Adipose tissue (tissue), 3 donors: Measurements from ENCODE around the gene MAML1. TPM values are rescaled to one million over a fixed set of nuclear protein-coding genes. Genes with fewer than 3 reads are reported as not detected.
"Not testable (repeated sequence)": the region's sequence is repeated elsewhere in the genome, so short reads cannot be mapped to it uniquely, and the experiment has no call there.

ENCODE experiments used
- H3K27ac ChIP-seq: one replicate; pipeline ENCODE4 v1.5.1; 2013; ENCODE audit warnings: low read depth, low read length
- WGBS, 3 donors: extraction: QIAGEN DNeasy Blood & Tissue Kit; methylation state at CpG; one replicate each; pipeline ENCODE4 v1.1.7; 2013; 5-methylcytosine and 5-hydroxymethylcytosine counted together
- polyA plus RNA-seq, 3 donors: library from polyadenylated mRNA; stranded (reverse); fragments of 200-250 nt; gene quantifications; one replicate each; pipeline ENCODE4 v1.2.3, GENCODE V29; 2013
- donor health status: healthy with polysubstance abuse.
- donor health status: Bipolar disorder and iron deficiency.
- donor health status: healthy.

MAML1 gene, protein sequence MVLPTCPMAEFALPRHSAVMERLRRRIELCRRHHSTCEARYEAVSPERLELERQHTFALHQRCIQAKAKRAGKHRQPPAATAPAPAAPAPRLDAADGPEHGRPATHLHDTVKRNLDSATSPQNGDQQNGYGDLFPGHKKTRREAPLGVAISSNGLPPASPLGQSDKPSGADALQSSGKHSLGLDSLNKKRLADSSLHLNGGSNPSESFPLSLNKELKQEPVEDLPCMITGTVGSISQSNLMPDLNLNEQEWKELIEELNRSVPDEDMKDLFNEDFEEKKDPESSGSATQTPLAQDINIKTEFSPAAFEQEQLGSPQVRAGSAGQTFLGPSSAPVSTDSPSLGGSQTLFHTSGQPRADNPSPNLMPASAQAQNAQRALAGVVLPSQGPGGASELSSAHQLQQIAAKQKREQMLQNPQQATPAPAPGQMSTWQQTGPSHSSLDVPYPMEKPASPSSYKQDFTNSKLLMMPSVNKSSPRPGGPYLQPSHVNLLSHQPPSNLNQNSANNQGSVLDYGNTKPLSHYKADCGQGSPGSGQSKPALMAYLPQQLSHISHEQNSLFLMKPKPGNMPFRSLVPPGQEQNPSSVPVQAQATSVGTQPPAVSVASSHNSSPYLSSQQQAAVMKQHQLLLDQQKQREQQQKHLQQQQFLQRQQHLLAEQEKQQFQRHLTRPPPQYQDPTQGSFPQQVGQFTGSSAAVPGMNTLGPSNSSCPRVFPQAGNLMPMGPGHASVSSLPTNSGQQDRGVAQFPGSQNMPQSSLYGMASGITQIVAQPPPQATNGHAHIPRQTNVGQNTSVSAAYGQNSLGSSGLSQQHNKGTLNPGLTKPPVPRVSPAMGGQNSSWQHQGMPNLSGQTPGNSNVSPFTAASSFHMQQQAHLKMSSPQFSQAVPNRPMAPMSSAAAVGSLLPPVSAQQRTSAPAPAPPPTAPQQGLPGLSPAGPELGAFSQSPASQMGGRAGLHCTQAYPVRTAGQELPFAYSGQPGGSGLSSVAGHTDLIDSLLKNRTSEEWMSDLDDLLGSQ
- 10 to 100 TPM in 2 of 3 donors, 1 to 10 TPM in 1; 8.9 to 12.9 (median 10.0) TPM for polyA plus RNA-seq

GRCh38 chr5:179732412-179732917 lies at the start of gene MAML1:
MAML1 (plus strand) TSS chr5:179732822; CDS start chr5:179733113, 291 bp downstream.
- WGBS, 3 donors = 0 to 1% (median 1%) methylated on average over 41 of the region's 41 CpGs
- peak within 1 kb of the TSS; percentile 86 for H3K27ac ChIP-seq

DNA sequence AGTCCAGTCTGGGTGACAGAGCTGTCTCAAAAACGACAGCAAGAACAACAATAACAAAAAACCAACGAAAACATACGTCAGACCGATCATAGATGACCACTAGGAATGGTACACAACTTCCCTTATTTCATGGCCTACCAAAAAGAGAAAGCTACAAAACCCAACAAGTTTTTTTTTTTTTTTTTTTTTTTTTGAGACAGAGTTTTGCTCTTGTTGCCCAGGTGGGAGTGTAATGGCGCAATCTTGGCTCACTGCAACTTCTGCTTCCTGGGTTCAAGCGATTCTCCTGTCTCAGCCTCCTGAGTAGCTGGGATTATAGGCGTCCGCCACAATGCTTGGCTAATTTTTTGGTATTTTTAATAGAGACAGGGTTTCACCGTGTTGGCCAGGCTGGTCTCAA lies 43.4 kb upstream of the MAML1 start:
- H3K27ac ChIP-seq = not testable (repeated sequence)
- 75 to 84% (median 82%) methylated on average over 9 of the region's 9 CpGs for WGBS, 3 donors

- H3K27ac ChIP-seq = no peak overlapping the region
- 67 to 93% (median 81%) methylated on average over 6 of the region's 6 CpGs for WGBS, 3 donors
Observed at GRCh38 chr5:179694561-179694960, 38.1 kb upstream of the MAML1 start.

DNA sequence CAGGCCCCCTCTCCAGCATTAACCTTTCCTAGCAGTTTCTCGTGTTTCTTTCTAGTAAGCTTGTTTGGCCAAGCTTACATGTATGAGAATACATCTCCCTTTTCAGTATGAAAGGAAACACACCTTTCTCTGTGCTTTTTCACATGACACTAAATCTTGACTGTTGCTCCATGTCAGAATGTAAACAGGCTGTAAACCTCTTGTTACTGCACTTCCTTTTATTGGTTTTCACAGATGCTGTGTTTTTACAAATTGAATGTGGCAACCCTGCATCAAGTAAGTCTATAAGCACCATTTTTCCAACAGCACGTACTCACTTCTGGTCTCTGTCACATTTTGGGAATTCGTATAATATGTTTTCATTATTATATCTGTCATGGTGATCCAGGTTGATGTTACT lies 36.0 kb upstream of the MAML1 start:
- H3K27ac ChIP-seq = no peak overlapping the region

DNA sequence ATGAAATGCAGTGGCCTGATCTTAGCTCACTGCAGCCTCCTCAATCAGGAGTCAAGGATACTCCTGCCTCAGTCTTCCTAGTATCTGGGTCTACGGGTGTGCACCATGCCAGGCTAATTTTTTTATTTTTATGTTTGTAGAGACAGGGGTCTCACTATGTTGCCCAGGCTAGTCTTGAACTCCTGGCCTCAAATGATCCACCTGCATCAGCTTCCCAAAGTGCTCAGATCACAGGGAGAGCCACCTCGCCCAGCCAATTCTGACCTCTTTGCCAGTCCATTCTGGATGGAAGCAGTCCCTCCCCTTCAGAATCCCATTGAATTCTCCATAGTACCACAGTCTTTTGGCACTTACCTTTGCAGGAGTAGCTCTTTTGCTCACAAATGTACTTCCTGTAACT lies 35.5 kb upstream of the MAML1 start:
- 94 to 99% (median 98%) methylated on average over 2 of the region's 2 CpGs for WGBS, 3 donors
- no peak overlapping the region for H3K27ac ChIP-seq

More for the DNA sequence above, 36.0 kb upstream of the MAML1 start:
- whole genome bisulfite sequencing, 3 donors = 70 to 90% (median 80%) methylated on average over 3 of the region's 3 CpGs

GRCh38 chr5:179697543-179697942 lies 35.1 kb upstream of the MAML1 start:
- WGBS, 3 donors = 96 to 97% (median 96%) methylated on average over 15 of the region's 15 CpGs
- H3K27ac ChIP-seq = peak overlapping the region; percentile 76

- H3K27ac ChIP-seq = peak overlapping the region; percentile 76
- 1% methylated on average over 71 to 72 of the region's 72 CpGs for WGBS, 3 donors
Observed at GRCh38 chr5:179697993-179698934, 34.4 kb upstream of the MAML1 start.

GRCh38 chr5:179698935-179699615 lies 33.5 kb upstream of the MAML1 start, which contains the start of gene CANX:
CANX (plus strand) TSS chr5:179698967; CDS start chr5:179705682, 6,715 bp downstream.
- WGBS, 3 donors = 0% methylated on average over 46 to 58 of the region's 58 CpGs
- H3K27ac ChIP-seq = peak within 1 kb of the TSS; percentile 76

- H3K27ac ChIP-seq = no peak overlapping the region
- 0 to 2% (median 1%) methylated on average over 19 of the region's 19 CpGs for WGBS, 3 donors
Observed at GRCh38 chr5:179699616-179700237, 32.9 kb upstream of the MAML1 start.

- no peak overlapping the region for H3K27ac ChIP-seq
- 28 to 40% (median 29%) methylated on average over 7 of the region's 7 CpGs for WGBS, 3 donors
Observed at GRCh38 chr5:179700401-179700918, 32.2 kb upstream of the MAML1 start.

- H3K27ac ChIP-seq = no peak overlapping the region
- WGBS, 3 donors = 75 to 91% (median 78%) methylated on average over 1 of the region's 1 CpG
Observed at GRCh38 chr5:179716286-179716685, 16.3 kb upstream of the MAML1 start.

- no peak overlapping the region for H3K27ac ChIP-seq
- 84 to 92% (median 91%) methylated on average over 2 of the region's 2 CpGs for WGBS, 3 donors
Observed at GRCh38 chr5:179720222-179720621, 12.4 kb upstream of the MAML1 start.

DNA sequence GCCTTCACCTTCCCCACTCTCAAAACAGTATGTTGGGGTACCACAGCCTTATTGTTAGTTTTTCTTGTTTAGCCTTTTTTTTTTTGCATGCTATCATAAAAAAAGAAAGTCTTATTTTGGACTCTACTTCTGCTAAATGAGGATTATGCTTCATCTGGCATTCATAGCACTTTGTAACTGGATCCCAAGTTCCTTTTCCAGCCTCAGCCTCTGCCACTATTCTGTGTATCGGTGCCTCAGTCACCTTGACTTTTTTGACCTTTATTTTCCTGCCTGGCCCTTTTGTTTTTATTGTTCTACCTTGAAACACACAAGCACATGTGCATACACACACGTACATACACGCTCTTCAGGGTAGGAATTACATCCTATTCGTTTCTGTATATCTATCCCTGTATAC lies 8.5 kb upstream of the MAML1 start:
- 91 to 92% (median 91%) methylated on average over 4 of the region's 4 CpGs for WGBS, 3 donors
- no peak overlapping the region for H3K27ac ChIP-seq

- WGBS, 3 donors = 72 to 85% (median 80%) methylated on average over 6 of the region's 6 CpGs
- H3K27ac ChIP-seq = no peak overlapping the region
Observed at GRCh38 chr5:179727106-179727505, 5.5 kb upstream of the MAML1 start.

DNA sequence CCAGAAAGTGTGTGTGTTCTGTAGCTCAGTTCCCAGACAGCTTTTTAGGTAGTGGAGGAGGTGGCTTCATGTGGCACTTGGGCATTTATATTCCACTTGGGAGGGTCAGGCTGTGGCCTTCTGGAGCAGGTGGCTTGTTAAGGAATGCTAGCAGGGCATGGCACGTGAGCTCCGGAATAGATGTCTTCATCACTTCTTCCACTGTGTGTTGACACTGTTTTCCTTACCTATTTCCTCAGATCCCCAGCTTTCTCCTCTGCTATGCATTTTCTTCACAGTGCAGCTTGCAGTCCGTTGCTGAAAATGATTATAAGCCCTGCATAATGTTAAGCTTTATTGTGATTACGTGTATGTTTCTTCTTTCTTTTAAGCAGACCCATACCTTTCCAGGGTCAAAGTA lies 3.3 kb upstream of the MAML1 start:
- 62 to 85% (median 70%) methylated on average over 4 of the region's 4 CpGs for WGBS, 3 donors
- no peak overlapping the region for H3K27ac ChIP-seq

DNA sequence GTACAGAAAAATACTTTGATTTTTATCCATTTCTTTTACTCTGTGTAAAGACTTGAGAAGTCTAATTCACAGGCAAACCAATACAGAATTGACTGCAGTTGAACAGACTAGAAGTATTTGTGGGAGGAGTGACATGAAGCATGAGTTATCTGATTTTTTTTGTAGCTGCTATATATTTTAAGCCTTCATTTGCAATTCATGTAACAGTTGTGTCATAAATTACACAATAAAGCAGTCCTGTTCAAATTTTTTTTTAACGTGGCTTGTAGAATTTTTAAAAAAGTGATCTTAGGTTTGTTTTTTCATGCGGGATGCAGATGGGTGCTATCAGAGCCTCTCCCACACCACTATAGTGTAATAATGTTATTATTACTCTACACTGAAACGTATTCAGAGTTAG lies 2.9 kb upstream of the MAML1 start:
- no peak overlapping the region for H3K27ac ChIP-seq
- 69 to 82% (median 75%) methylated on average over 3 of the region's 3 CpGs for WGBS, 3 donors

- H3K27ac ChIP-seq = no peak overlapping the region
- WGBS, 3 donors = 73 to 82% (median 78%) methylated on average over 3 of the region's 3 CpGs
Observed at GRCh38 chr5:179730356-179730755, 2.3 kb upstream of the MAML1 start.
